Thoracic aorta (tissue), 2 donors: ENCODE measurements around the gene EXOC6B. TPM values are rescaled to one million over a fixed set of nuclear protein-coding genes. Genes with fewer than 3 reads are reported as not detected.
"Not testable (repeated sequence)": the region's sequence is repeated elsewhere in the genome, so short reads cannot be mapped to it uniquely, and the experiment has no call there.

Experiments
- ATAC-seq: fragments of 150-250 bp; one replicate; pipeline ENCODE4 v1.8.0; 2017; ENCODE audit warnings: low read depth; ENCODE audit not compliant: insufficient number of reproducible peaks, low FRiP score
- DNase-seq: peaks from one replicate; pipeline ENCODE4 v3.0.0-alpha.2; 2020; ENCODE audit warnings: low spot score
- H3K27ac ChIP-seq, 2 donors: fragments of 200-600 bp; sonication (generic); 1 replicate in 1 of 2; 2 replicates in 1 of 2; pipeline ENCODE4 v1.5.1; 2016; ENCODE audit warnings: mild to moderate bottlenecking in 2 of 2, moderate library complexity in 2 of 2
- H3K27me3 ChIP-seq: fragments of 200-600 bp; sonication (generic); replicated peaks from 2 replicates; pipeline ENCODE4 v1.6.0; 2016; ENCODE audit warnings: mild to moderate bottlenecking; ENCODE audit not compliant: insufficient read depth
- H3K36me3 ChIP-seq: fragments of 200-600 bp; sonication (generic); one replicate; pipeline ENCODE4 v1.5.1; 2016
- H3K4me1 ChIP-seq, 2 donors: fragments of 200-600 bp; sonication (generic); 1 replicate in 1 of 2; 2 replicates in 1 of 2; pipeline versions ENCODE4 v1.5.1 to v1.6.0; 2016; ENCODE audit warnings: low read depth in 2 of 2, mild to moderate bottlenecking in 1 of 2; ENCODE audit not compliant: control insufficient read depth in 1 of 2
- H3K4me3 ChIP-seq: fragments of 200-600 bp; sonication (generic); 2 replicates; pipeline ENCODE4 v1.5.1; 2016; ENCODE audit warnings: mild to moderate bottlenecking
- H3K9me3 ChIP-seq: fragments of 200-600 bp; sonication (generic); 2 replicates; pipeline ENCODE4 v1.5.1; 2016
- total RNA-seq, 2 donors: library from RNA; depleted of rRNA; stranded (reverse); fragments of >200 nt; gene quantifications; one replicate each; pipeline versions ENCODE4 v1.1.0 to v1.2.3, GENCODE V29; 2016
- TF ChIP-seq, protein P1 (sequence below): fragments of 200-600 bp; sonication (generic); IDR thresholded peaks from one replicate; pipeline ENCODE4 v1.5.1; 2019; ENCODE audit warnings: antibody characterized with exemption

The EXOC6B gene
- total RNA-seq, 2 donors from 2014 or later: 29.6 to 44.5 TPM

GRCh38 chr2:72494392-72494791, 331.4 kb downstream of the EXOC6B start:
- H3K4me1 ChIP-seq: no peaks in the 10 kb centered on the region
- no peaks in the 10 kb centered on the region for H3K9me3 ChIP-seq
- H3K36me3 ChIP-seq: peaks cover 4% of the 10 kb centered on the region
- no peak overlapping the region for H3K4me3 ChIP-seq
- no peaks in the 10 kb centered on the region for H3K27me3 ChIP-seq
- no peak overlapping the region for H3K27ac ChIP-seq
- DNase-seq (no peak), ATAC-seq (no peak)
- TF ChIP-seq, protein P1, sequence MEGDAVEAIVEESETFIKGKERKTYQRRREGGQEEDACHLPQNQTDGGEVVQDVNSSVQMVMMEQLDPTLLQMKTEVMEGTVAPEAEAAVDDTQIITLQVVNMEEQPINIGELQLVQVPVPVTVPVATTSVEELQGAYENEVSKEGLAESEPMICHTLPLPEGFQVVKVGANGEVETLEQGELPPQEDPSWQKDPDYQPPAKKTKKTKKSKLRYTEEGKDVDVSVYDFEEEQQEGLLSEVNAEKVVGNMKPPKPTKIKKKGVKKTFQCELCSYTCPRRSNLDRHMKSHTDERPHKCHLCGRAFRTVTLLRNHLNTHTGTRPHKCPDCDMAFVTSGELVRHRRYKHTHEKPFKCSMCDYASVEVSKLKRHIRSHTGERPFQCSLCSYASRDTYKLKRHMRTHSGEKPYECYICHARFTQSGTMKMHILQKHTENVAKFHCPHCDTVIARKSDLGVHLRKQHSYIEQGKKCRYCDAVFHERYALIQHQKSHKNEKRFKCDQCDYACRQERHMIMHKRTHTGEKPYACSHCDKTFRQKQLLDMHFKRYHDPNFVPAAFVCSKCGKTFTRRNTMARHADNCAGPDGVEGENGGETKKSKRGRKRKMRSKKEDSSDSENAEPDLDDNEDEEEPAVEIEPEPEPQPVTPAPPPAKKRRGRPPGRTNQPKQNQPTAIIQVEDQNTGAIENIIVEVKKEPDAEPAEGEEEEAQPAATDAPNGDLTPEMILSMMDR: no peak

DNA sequence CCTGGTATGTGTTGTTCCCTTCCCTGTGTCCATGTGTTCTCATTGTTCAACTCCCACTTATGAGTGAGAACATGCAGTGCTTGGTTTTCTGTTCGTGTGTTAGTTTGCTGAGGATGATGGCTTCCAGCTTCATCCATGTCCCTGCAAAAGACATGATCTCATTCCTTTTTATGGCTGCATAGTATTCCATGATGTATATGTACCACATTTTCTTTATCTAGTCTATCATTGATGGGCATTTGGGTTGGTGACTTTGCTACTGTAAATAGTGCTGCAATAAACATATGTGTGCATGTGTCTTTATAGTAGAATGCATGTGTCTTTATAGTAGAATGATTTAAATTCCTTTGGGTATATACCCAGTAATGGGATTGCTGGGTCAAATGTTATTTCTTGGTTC, 341.2 kb downstream of the EXOC6B start:
- not testable (repeated sequence) for H3K36me3 ChIP-seq, H3K4me1 ChIP-seq, H3K27ac ChIP-seq, H3K9me3 ChIP-seq, H3K27me3 ChIP-seq, H3K4me3 ChIP-seq, ATAC-seq, DNase-seq

DNA sequence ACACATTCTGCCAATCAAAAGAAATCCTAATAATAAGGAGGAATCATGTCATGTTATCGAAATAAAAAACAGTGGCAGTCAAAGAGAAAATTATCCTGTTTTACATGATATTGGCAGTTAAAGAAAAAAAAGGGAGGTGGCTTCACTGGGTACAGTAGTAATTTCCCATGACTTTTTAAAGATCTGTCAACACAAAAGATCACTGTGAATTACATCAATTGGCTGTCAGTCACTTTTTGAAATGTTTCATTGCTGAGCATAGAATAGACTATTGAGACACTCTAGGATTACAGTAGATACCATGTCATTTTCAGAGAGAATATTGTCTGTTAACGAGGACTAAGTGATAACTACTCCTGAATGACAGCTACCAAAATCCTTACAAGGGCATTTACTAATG, 342.5 kb downstream of the EXOC6B start:
- ATAC-seq: no peak
- H3K27me3 ChIP-seq: no peaks in the 10 kb centered on the region
- no peak for DNase-seq
- H3K4me1 ChIP-seq: no peaks in the 10 kb centered on the region
- no peaks in the 10 kb centered on the region for H3K9me3 ChIP-seq
- no peak overlapping the region for H3K27ac ChIP-seq
- H3K36me3 ChIP-seq: no peaks in the 10 kb centered on the region
- TF ChIP-seq, protein P1: no peak
- no peak overlapping the region for H3K4me3 ChIP-seq

- no peak for ATAC-seq
- no peak overlapping the region for H3K27ac ChIP-seq
- no peaks in the 10 kb centered on the region for H3K36me3 ChIP-seq
- no peaks in the 10 kb centered on the region for H3K4me1 ChIP-seq
- H3K27me3 ChIP-seq: no peaks in the 10 kb centered on the region
- TF ChIP-seq, protein P1: no peak
- no peak for DNase-seq
- H3K4me3 ChIP-seq: no peak overlapping the region
- peaks cover 4% of the 10 kb centered on the region for H3K9me3 ChIP-seq
Observed at GRCh38 chr2:72475246-72475645, 350.6 kb downstream of the EXOC6B start.

GRCh38 chr2:72457801-72458516, 367.9 kb downstream of the EXOC6B start:
- Histone ChIP-seq H3K27ac (no peak overlapping the region), H3K9me3 (peaks cover 5% of the 10 kb centered on the region), H3K4me1 (no peaks in the 10 kb centered on the region), H3K27me3 (no peaks in the 10 kb centered on the region), H3K36me3 (no peaks in the 10 kb centered on the region), H3K4me3 (no peak overlapping the region)
- ATAC-seq (no peak), DNase-seq (no peak)
- TF ChIP-seq, protein P1: no peak

- DNase-seq (no peak), ATAC-seq (no peak)
- no peaks in the 10 kb centered on the region for H3K27me3 ChIP-seq
- no peaks in the 10 kb centered on the region for H3K9me3 ChIP-seq
- TF ChIP-seq, protein P1: no peak
- no peaks in the 10 kb centered on the region for H3K4me1 ChIP-seq
- no peak overlapping the region for H3K4me3 ChIP-seq
- H3K36me3 ChIP-seq: no peaks in the 10 kb centered on the region
- H3K27ac ChIP-seq: no peak overlapping the region
Observed at GRCh38 chr2:72454189-72454588, 371.6 kb downstream of the EXOC6B start.
